Measurements from ENCODE around the gene TPPP.

DNA sequence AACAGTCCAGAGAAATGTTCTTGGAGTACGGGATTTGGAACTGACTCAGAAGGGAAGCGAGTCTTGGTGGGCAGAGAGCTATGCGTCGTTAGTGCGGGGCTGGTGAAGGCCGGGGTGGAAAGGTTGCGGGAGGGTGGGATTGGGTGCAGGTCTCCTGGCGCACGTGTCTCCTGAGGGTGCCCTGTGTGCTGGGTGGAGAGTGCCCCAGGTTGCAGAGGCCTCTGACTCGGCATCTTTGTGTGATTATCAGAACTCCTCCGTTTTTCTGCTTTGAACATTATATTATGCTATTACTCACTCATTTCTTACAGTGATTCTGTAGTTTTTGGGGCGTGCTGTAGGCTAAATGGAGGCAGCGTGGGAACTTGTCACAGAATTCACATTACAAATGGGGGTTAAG, 69.6 kb downstream of the TPPP start:
- no peak for TF ChIP-seq GATA3 (IDR thresholded peaks at IDR 0.05; ENCODE audit: low read depth, low read length)
- TF ChIP-seq GATA2 (IDR thresholded peaks at IDR 0.05; ENCODE audit: low read depth, low read length): no peak
